CD4-positive, alpha-beta T cell (primary cell): ENCODE measurements around the gene RELT. TPM values are rescaled to one million over a fixed set of nuclear protein-coding genes. Genes with fewer than 3 reads are reported as not detected.

ENCODE experiments used
- ATAC-seq: fragments of 200-7000 bp; cut with Tn5 transposase; one replicate; pipeline ENCODE4 v1.10.0; 2022; ENCODE audit warnings: mild to moderate bottlenecking; ENCODE audit not compliant: poor library complexity
- CTCF ChIA-PET: fragments of 350-600 bp; sonication (Branson Sonifier 250); formaldehyde crosslinking; loops from one replicate; lab custom pipeline; 2021; ENCODE audit warnings: antibody characterized with exemption, inconsistent platforms; lab: Charles Lee
- POLR2A ChIA-PET: fragments of 350-600 bp; sonication (Branson Sonifier 250); formaldehyde crosslinking; loops from one replicate; lab custom pipeline; 2021; ENCODE audit warnings: antibody characterized with exemption, inconsistent platforms; lab: Charles Lee
- DNase-seq, 14 experiments: peaks; one replicate each; pipeline ENCODE4 v3.0.0-alpha.2; 2013 to 2020; ENCODE audit warnings: mixed read lengths in 2 of 14
- H3K27ac ChIP-seq, 2 donors: one replicate each; pipeline versions ENCODE4 v1.5.1 to v1.7.0; 2013; ENCODE audit warnings: low read length in 2 of 2, low read depth in 1 of 2, mild to moderate bottlenecking in 1 of 2
- H3K27me3 ChIP-seq, 2 experiments: 1 replicate in 1 of 2; 2 replicates in 1 of 2; pipeline versions ENCODE4 v1.6.1 to v1.7.0; 2013; ENCODE audit warnings: low read length in 2 of 2, control low read depth in 1 of 2, mild to moderate bottlenecking in 1 of 2, moderate library complexity in 1 of 2; ENCODE audit not compliant: insufficient read depth in 2 of 2, control insufficient read depth in 1 of 2
- H3K36me3 ChIP-seq: one replicate; pipeline ENCODE4 v1.6.1; 2013; ENCODE audit warnings: low read length, control low read depth; ENCODE audit not compliant: insufficient read depth
- H3K4me1 ChIP-seq: one replicate; pipeline ENCODE4 v1.6.1; 2013; ENCODE audit warnings: low read length, control low read depth; ENCODE audit not compliant: insufficient read depth
- H3K4me3 ChIP-seq: one replicate; pipeline ENCODE4 v1.5.1; 2013; ENCODE audit warnings: mild to moderate bottlenecking, low read length, moderate library complexity
- H3K9me3 ChIP-seq, 2 experiments: 1 replicate in 1 of 2; 2 replicates in 1 of 2; pipeline versions ENCODE4 v1.6.1 to v1.7.0; 2013; ENCODE audit warnings: low read length in 2 of 2, mild to moderate bottlenecking in 2 of 2, control low read depth in 1 of 2, moderate library complexity in 1 of 2; ENCODE audit not compliant: control insufficient read depth in 1 of 2, insufficient read depth in 1 of 2
- H3K27ac Mint-ChIP-seq: one replicate; pipeline ENCODE4 v1.8.0; 2020; ENCODE audit warnings: mixed read lengths
- H3K27me3 Mint-ChIP-seq: one replicate; pipeline ENCODE4 v1.8.0; 2021; ENCODE audit warnings: mixed read lengths
- H3K36me3 Mint-ChIP-seq: one replicate; pipeline ENCODE4 v1.8.0; 2021; ENCODE audit warnings: low read depth, mixed read lengths
- H3K4me1 Mint-ChIP-seq: one replicate; pipeline ENCODE4 v1.8.0; 2021; ENCODE audit warnings: low read depth, mixed read lengths
- H3K4me3 Mint-ChIP-seq: one replicate; pipeline ENCODE4 v1.8.0; 2020; ENCODE audit warnings: mild to moderate bottlenecking, mixed read lengths
- H3K9me3 Mint-ChIP-seq: one replicate; pipeline ENCODE4 v1.8.0; 2020; ENCODE audit warnings: mixed read lengths
- CTCF ChIP-seq: fragments of 200-600 bp; IDR thresholded peaks from one replicate; pipeline ENCODE4 v1.8.0; 2022; ENCODE audit warnings: antibody characterized with exemption, mild to moderate bottlenecking
- intact Hi-C, 2 experiments: fragments of 100-400 bp; cut with DNase I in 1 of 2; cut with micrococcal nuclease in 1 of 2; formaldehyde crosslinking; loops; one replicate each; pipeline versions ENCODE4 v1.15.1 to v1.9.0; 2023 to 2025; cut with DNase I, micrococcal nuclease
- total RNA-seq, 174 experiments: library from RNA in 2 of 174; stranded (reverse) in 2 of 174; gene quantifications; one replicate each; pipeline ENCODE4 v1.2.3 and lab custom pipeline; 2021 to 2026

The RELT gene
- total RNA-seq, 2 experiments from 2014 or later = 107 to 114 TPM

DNA sequence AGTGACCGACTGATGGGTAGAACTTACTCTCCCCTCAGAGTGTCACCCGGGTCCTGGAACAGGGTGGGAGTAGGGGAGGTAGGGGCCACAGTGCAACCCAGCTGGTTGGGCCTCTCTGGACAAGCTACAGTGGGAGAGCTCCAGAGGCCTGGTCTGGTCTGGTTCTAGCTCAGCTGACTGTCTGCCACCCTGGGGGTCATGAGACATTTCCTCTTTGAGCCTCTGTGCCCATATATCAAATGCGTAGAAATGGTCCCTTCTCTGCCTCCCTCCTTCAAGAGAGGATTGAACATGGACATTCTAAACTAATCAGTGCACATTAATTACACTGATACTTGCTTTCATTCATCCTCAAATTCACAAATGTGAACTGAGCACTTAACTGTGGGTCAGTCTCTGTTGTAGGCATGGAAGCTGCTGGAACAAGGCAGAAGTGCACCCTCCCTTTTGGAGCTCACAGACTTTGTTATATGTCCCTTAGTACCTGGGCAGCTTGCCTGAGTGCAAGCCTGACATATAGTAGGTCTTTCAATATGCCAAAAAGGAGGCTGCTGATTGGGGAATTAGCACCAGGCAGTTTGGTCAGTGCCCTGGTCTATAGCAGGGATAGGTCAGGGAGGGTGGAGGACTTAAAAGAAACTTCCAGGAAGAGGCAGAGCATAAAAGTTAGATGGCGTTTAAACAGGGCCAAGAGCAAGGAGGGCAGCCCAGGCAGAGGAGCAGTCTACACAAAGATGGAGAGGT is 42.4 kb upstream of the RELT start:
- ATAC-seq = no peak
- no peaks in the 10 kb centered on the region for H3K36me3 Mint-ChIP-seq
- no peaks in the 10 kb centered on the region for H3K9me3 ChIP-seq
- no peak for TF ChIP-seq CTCF
- intact Hi-C loops = loop anchor here in 1 of 2 experiments (2.0 kb wide), 1 partner anchor 39 kb away; no protein-coding TSS in a partner anchor
- H3K36me3 ChIP-seq = no peaks in the 10 kb centered on the region
- H3K27ac ChIP-seq = no peak overlapping the region
- no peaks in the 10 kb centered on the region for H3K9me3 Mint-ChIP-seq
- H3K4me3 ChIP-seq = no peak overlapping the region
- no peaks in the 10 kb centered on the region for H3K27me3 ChIP-seq
- no peaks in the 10 kb centered on the region for H3K4me1 Mint-ChIP-seq
- ChIA-PET POLR2A (no interaction called here), CTCF (interaction anchor here (0.7 kb wide), 1 partner anchor 27 kb away, joined by 4 read pairs; no protein-coding TSS in a partner anchor)
- no peak overlapping the region for H3K4me3 Mint-ChIP-seq
- H3K27ac Mint-ChIP-seq = no peak overlapping the region
- H3K27me3 Mint-ChIP-seq = no peaks in the 10 kb centered on the region
- peaks cover 3% of the 10 kb centered on the region for H3K4me1 ChIP-seq
- DNase-seq = no peak

- H3K36me3 ChIP-seq = no peaks in the 10 kb centered on the region
- H3K36me3 Mint-ChIP-seq = no peaks in the 10 kb centered on the region
- H3K9me3 Mint-ChIP-seq = no peaks in the 10 kb centered on the region
- TF ChIP-seq CTCF = no peak
- no peak overlapping the region for H3K4me3 Mint-ChIP-seq
- no peak overlapping the region for H3K4me3 ChIP-seq
- H3K27ac Mint-ChIP-seq = no peak overlapping the region
- peaks cover 3% of the 10 kb centered on the region for H3K4me1 ChIP-seq
- H3K9me3 ChIP-seq = no peaks in the 10 kb centered on the region
- H3K27ac ChIP-seq = no peak overlapping the region
- ChIA-PET CTCF (interaction anchor here (1.2 to 3.2 kb wide), 7 partner anchors 17 to 44 kb away, joined by 3 to 38 read pairs (median 6); partner anchors contain the start of gene ARHGEF17), POLR2A (interaction anchor here (1.4 kb wide), 1 partner anchor 27 kb away, joined by 4 read pairs; the partner anchor contains the start of gene ARHGEF17)
- DNase-seq (peak in 1 of 14 experiments; percentile 40), ATAC-seq (no peak)
- no peaks in the 10 kb centered on the region for H3K4me1 Mint-ChIP-seq
- H3K27me3 Mint-ChIP-seq = no peaks in the 10 kb centered on the region
- H3K27me3 ChIP-seq = no peaks in the 10 kb centered on the region
- intact Hi-C loops = loop anchor here (1.0 to 5.0 kb wide), 4 partner anchors 27 to 147 kb away; no protein-coding TSS in a partner anchor
These were observed 41.6 kb upstream of the RELT start for GRCh38 chr11:73334384-73335203.

DNA sequence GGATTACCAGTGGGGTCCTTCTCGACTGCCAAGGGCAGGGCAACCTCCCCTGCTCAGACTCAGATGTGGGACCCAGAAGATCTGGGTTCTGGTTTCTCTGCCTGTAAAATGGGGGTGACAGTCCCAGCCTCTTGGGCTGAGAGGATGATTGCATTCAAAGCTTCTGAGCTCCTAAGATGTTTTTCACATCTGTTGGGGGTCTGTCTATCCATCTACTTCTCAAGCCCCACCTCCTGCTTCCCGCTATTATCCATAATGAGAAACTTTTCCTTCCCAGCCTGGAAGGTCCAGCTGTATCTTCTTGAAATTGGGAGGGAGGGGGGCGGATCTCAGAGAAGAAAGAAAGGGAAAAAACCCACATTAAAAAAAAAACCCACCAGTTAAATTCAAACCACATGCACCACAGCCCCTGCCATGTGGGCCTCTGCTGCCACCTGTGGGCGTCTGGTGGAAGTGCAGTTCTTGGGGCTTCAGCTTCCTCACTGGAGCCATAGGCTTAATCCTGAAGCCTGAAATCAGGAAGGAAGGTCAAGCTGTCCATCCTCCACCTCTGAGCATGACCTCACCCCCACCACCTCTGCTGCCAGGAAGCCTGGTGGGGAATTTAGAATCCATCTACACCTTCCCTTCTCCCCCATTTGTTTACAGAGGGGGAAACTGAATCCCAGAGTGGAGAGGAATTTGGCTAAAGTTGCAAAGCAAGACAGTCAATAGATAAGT is 40.8 kb upstream of the RELT start:
- ChIA-PET CTCF (interaction anchor here (0.8 to 3.2 kb wide), 12 partner anchors 16 to 150 kb away, joined by 3 to 38 read pairs (median 5); partner anchors contain the start of gene ARHGEF17), POLR2A (interaction anchor here (1.4 kb wide), 1 partner anchor 28 kb away, joined by 4 read pairs; the partner anchor contains the start of gene ARHGEF17)
- DNase-seq (peak; percentile 58 to 85 (median 75)), ATAC-seq (peak; percentile 90)
- Mint-ChIP-seq H3K4me3 (no peak overlapping the region), H3K4me1 (no peaks in the 10 kb centered on the region), H3K36me3 (no peaks in the 10 kb centered on the region), H3K27ac (no peak overlapping the region), H3K27me3 (no peaks in the 10 kb centered on the region), H3K9me3 (no peaks in the 10 kb centered on the region)
- Histone ChIP-seq H3K4me3 (no peak overlapping the region), H3K36me3 (no peaks in the 10 kb centered on the region), H3K9me3 (no peaks in the 10 kb centered on the region), H3K27ac (no peak overlapping the region), H3K4me1 (peaks cover 3% of the 10 kb centered on the region), H3K27me3 (no peaks in the 10 kb centered on the region)
- intact Hi-C loops = loop anchor here (1.0 to 5.0 kb wide), 4 partner anchors 28 to 148 kb away; no protein-coding TSS in a partner anchor
- TF ChIP-seq CTCF = peak; percentile 98
